ENCODE data around the gene TLK2.
"Not testable (repeated sequence)": the region's sequence is repeated elsewhere in the genome, so short reads cannot be mapped to it uniquely, and the experiment has no call there.

DNA sequence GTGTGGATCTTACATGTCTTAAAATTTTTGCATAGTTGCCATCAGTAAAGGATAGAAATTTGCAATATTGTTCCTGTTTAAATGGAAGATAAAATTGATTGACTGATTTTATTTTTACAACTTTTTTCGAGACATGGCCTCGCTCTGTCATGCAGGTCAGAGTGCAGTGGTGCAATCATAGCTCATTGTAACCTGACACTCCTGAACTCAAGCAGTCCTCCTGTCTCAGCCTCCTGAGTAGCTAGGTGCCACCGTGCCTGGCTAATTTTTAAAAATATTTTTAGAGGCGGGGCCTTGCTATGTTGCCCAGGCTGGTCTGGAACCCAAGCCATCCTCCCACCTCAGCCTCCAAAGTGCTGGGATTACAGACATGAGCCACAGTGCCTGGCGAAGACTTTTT is 42.7 kb downstream of the TLK2 start:
- TF ChIP-seq, protein P1, sequence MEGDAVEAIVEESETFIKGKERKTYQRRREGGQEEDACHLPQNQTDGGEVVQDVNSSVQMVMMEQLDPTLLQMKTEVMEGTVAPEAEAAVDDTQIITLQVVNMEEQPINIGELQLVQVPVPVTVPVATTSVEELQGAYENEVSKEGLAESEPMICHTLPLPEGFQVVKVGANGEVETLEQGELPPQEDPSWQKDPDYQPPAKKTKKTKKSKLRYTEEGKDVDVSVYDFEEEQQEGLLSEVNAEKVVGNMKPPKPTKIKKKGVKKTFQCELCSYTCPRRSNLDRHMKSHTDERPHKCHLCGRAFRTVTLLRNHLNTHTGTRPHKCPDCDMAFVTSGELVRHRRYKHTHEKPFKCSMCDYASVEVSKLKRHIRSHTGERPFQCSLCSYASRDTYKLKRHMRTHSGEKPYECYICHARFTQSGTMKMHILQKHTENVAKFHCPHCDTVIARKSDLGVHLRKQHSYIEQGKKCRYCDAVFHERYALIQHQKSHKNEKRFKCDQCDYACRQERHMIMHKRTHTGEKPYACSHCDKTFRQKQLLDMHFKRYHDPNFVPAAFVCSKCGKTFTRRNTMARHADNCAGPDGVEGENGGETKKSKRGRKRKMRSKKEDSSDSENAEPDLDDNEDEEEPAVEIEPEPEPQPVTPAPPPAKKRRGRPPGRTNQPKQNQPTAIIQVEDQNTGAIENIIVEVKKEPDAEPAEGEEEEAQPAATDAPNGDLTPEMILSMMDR (IDR thresholded peaks at IDR 0.05), result not testable (repeated sequence)
- not testable (repeated sequence) for TF ChIP-seq ZFX (IDR thresholded peaks at IDR 0.05; ENCODE audit: borderline replicate concordance)
